ENCODE data around the gene HS6ST3.

Gene HS6ST3

GRCh38 chr13:96779691-96780090, 689.8 kb downstream of the HS6ST3 start:
- H3K4me3 ChIP-seq (replicated peaks; ENCODE audit: low read depth, low read length) = no peak overlapping the region
- TF ChIP-seq CTCF (IDR thresholded peaks at IDR 0.05; ENCODE audit: low read length, missing control alignments) = no peak
- DNase-seq (ENCODE audit: low read depth) = no peak

GRCh38 chr13:96780105-96780504, 690.2 kb downstream of the HS6ST3 start:
- TF ChIP-seq CTCF (IDR thresholded peaks at IDR 0.05; ENCODE audit: low read length, missing control alignments) = no peak
- H3K4me3 ChIP-seq (replicated peaks; ENCODE audit: low read depth, low read length) = no peak overlapping the region
- DNase-seq (ENCODE audit: low read depth) = peak; percentile 21

- H3K4me3 ChIP-seq (replicated peaks; ENCODE audit: low read depth, low read length) = no peak overlapping the region
- TF ChIP-seq CTCF (IDR thresholded peaks at IDR 0.05; ENCODE audit: low read length, missing control alignments) = no peak
- DNase-seq (ENCODE audit: low read depth) = no peak
Observed at GRCh38 chr13:96781141-96781540, 691.2 kb downstream of the HS6ST3 start.

GRCh38 chr13:96782186-96782585, 692.3 kb downstream of the HS6ST3 start:
- no peak for TF ChIP-seq CTCF (IDR thresholded peaks at IDR 0.05; ENCODE audit: low read length, missing control alignments)
- no peak for DNase-seq (ENCODE audit: low read depth)
- no peak overlapping the region for H3K4me3 ChIP-seq (replicated peaks; ENCODE audit: low read depth, low read length)

GRCh38 chr13:96783057-96783456, 693.1 kb downstream of the HS6ST3 start:
- DNase-seq (ENCODE audit: low read depth) = no peak
- no peak for TF ChIP-seq CTCF (IDR thresholded peaks at IDR 0.05; ENCODE audit: low read length, missing control alignments)
- H3K4me3 ChIP-seq (replicated peaks; ENCODE audit: low read depth, low read length) = no peak overlapping the region

GRCh38 chr13:96783511-96783910, 693.6 kb downstream of the HS6ST3 start:
- no peak for DNase-seq (ENCODE audit: low read depth)
- H3K4me3 ChIP-seq (replicated peaks; ENCODE audit: low read depth, low read length) = no peak overlapping the region
- no peak for TF ChIP-seq CTCF (IDR thresholded peaks at IDR 0.05; ENCODE audit: low read length, missing control alignments)

- no peak for DNase-seq (ENCODE audit: low read depth)
- no peak overlapping the region for H3K4me3 ChIP-seq (replicated peaks; ENCODE audit: low read depth, low read length)
- TF ChIP-seq CTCF (IDR thresholded peaks at IDR 0.05; ENCODE audit: low read length, missing control alignments) = no peak
Observed at GRCh38 chr13:96785986-96786385, 696.1 kb downstream of the HS6ST3 start.
